ENCODE measurements around the gene DHX38. TPM values are rescaled to one million over a fixed set of nuclear protein-coding genes. Genes with fewer than 3 reads are reported as not detected.
A peak's percentile ranks its signal among the peaks of the same experiment; 100 is the strongest.

DHX38 gene
- total RNA-seq, 4 donors from 2014 or later = 31.7 to 52.7 (median 47.7) TPM

DNA sequence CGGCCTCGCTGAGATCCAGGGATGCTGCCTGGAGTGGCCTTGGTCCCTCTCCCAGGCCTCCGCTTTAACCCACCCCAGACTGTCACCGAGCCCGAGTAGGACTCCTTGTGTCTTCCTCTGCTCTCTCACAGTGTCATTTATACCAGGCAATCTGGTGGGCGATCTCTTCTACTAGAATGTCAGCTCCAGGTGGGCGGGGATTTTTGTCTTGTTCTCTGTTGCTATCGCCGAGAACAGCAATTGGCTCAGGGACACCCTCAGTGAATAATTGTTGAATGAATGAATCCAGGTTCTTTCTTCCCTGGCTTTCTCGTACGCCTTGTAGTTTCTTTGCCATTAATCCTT lies 591 bp downstream of the DHX38 start:
- peak overlapping the region; percentile 58 to 88 (median 82) for H3K4me3 ChIP-seq (replicated peaks in 1 of 3)
- no peaks in the 10 kb centered on the region for H3K27me3 ChIP-seq
- H3K36me3 ChIP-seq = peaks cover 35% of the 10 kb centered on the region in 2 donors
- no peak for DNase-seq
- peak overlapping the region; percentile 81 to 89 (median 83) for H3K27ac ChIP-seq
- no peaks in the 10 kb centered on the region for H3K9me3 ChIP-seq
- H3K4me1 ChIP-seq = peaks cover 16 to 18% of the 10 kb centered on the region in 2 donors
- intact Hi-C loops (cut with DNase I) = loop anchor here (5.0 to 10.0 kb wide), 2 partner anchors 87 to 289 kb away; partner anchors contain the start of genes AP1G1 and DHODH
- TF ChIP-seq, protein P1, sequence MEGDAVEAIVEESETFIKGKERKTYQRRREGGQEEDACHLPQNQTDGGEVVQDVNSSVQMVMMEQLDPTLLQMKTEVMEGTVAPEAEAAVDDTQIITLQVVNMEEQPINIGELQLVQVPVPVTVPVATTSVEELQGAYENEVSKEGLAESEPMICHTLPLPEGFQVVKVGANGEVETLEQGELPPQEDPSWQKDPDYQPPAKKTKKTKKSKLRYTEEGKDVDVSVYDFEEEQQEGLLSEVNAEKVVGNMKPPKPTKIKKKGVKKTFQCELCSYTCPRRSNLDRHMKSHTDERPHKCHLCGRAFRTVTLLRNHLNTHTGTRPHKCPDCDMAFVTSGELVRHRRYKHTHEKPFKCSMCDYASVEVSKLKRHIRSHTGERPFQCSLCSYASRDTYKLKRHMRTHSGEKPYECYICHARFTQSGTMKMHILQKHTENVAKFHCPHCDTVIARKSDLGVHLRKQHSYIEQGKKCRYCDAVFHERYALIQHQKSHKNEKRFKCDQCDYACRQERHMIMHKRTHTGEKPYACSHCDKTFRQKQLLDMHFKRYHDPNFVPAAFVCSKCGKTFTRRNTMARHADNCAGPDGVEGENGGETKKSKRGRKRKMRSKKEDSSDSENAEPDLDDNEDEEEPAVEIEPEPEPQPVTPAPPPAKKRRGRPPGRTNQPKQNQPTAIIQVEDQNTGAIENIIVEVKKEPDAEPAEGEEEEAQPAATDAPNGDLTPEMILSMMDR (IDR thresholded peaks at IDR 0.05) = no peak
- no peak for TF ChIP-seq POLR2A (IDR thresholded peaks at IDR 0.05)
- 1 to 2% methylated on average over 11 of the region's 11 CpGs for WGBS, 2 donors

DNA sequence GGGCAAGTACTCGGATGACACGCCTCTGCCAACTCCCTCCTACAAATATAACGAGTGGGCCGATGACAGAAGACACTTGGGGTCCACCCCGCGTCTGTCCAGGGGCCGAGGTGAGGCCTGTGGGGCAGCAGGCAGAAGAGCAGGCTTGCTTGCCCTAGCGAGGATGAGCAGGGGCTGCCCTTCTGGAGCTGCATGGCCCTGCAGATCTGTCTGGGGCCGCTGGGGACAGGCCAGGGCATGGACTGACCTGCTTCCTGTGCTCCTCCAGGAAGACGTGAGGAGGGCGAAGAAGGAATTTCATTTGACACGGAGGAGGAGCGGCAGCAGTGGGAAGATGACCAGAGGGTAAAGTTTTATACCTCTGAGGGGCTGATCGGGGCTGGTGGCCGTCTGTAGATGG lies 5.3 kb downstream of the DHX38 start:
- no peak overlapping the region for H3K27ac ChIP-seq
- peaks cover 8 to 10% of the 10 kb centered on the region in 2 donors for H3K4me1 ChIP-seq
- DNase-seq = no peak
- H3K36me3 ChIP-seq = peaks cover 75% of the 10 kb centered on the region in 2 donors
- no peaks in the 10 kb centered on the region for H3K27me3 ChIP-seq
- WGBS, 2 donors = 77 to 85% methylated on average over 11 to 12 of the region's 15 CpGs
- no peaks in the 10 kb centered on the region for H3K9me3 ChIP-seq
- TF ChIP-seq, protein P1 (IDR thresholded peaks at IDR 0.05) = no peak
- TF ChIP-seq POLR2A (IDR thresholded peaks at IDR 0.05) = no peak
- no peak overlapping the region for H3K4me3 ChIP-seq (replicated peaks in 1 of 3)
- intact Hi-C loops (cut with DNase I) = loop anchor here (10.0 kb wide), 1 partner anchor 294 kb away; the partner anchor contains the start of gene AP1G1

DNA sequence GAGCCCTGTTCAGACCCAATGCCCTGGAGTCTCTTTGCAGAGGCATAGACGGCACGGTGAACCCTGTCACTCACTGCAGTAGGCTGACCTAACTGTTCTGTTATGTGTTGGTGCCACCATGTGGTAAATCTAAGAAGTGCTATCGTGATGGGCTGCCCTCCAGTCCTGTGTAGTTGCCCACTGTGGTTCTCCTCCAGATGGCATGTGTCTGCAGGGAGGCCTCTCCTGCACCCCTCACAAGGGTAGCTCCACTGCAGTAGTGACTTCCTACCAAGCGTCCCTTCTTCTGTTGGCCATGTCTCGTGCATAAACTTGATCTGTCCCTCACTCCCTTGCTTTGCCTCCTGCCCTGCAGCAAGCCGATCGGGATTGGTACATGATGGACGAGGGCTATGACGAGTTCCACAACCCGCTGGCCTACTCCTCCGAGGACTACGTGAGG lies 5.8 kb downstream of the DHX38 start:
- intact Hi-C loops (cut with DNase I) = loop anchor here (10.0 kb wide), 1 partner anchor 295 kb away; the partner anchor contains the start of gene AP1G1
- TF ChIP-seq, protein P1 (IDR thresholded peaks at IDR 0.05) = peak in 5 of 6 experiments; percentile 5 to 48 (median 36)
- TF ChIP-seq POLR2A (IDR thresholded peaks at IDR 0.05) = no peak
- peak; percentile 12 to 28 for DNase-seq
- Histone ChIP-seq H3K36me3 (peaks cover 79 to 80% of the 10 kb centered on the region in 2 donors), H3K4me1 (peaks cover 7 to 8% of the 10 kb centered on the region in 2 donors), H3K9me3 (no peaks in the 10 kb centered on the region), H3K27me3 (no peaks in the 10 kb centered on the region), H3K4me3 (replicated peaks in 1 of 3) (no peak overlapping the region), H3K27ac (no peak overlapping the region)
- 68 to 73% methylated on average over 10 to 12 of the region's 12 CpGs for WGBS, 2 donors

DNA sequence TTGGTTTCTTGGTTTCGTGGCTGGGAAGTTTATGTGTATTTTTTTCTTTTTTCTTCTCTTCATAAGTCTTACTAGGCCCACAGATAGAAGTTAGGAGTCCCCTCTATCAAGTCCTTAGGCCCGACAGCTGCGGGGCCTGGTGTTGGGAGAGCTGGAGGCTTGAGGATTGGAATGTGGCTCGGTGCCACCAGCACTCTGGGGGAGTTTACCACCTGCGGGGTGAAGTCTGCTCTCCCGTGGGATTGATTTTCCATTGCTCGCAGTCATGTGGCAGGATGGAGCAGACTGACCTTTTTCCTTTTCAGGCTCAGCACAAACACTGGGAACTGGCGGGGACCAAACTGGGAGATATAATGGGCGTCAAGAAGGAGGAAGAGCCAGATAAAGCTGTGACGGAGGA lies 7.5 kb downstream of the DHX38 start:
- TF ChIP-seq POLR2A (IDR thresholded peaks at IDR 0.05) = no peak
- TF ChIP-seq, protein P1 (IDR thresholded peaks at IDR 0.05) = no peak
- Histone ChIP-seq H3K9me3 (no peaks in the 10 kb centered on the region), H3K4me3 (replicated peaks in 1 of 3) (no peak overlapping the region), H3K27ac (no peak overlapping the region), H3K27me3 (no peaks in the 10 kb centered on the region), H3K36me3 (peaks cover 96 to 97% of the 10 kb centered on the region in 2 donors), H3K4me1 (no peaks in the 10 kb centered on the region)
- no peak for DNase-seq
- WGBS, 2 donors = 88 to 91% methylated on average over 10 of the region's 10 CpGs
- intact Hi-C loops (cut with DNase I) = no loop called here

DNA sequence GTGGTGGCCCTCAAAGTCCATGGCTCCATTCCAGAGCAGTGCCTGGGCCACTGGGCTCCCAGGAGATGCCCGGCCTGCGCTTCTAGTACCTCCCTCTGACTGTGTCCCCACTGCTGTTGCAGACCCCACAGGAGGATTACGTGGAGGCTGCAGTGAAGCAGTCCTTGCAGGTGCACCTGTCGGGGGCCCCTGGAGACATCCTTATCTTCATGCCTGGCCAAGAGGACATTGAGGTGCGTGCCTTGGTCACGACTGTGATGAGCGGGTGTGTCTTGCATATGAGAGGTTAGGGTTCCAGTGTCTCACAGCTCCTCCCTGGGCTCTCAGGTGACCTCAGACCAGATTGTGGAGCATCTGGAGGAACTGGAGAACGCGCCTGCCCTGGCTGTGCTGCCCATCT lies 11.3 kb downstream of the DHX38 start:
- intact Hi-C loops (cut with DNase I) = no loop called here
- no peak for TF ChIP-seq POLR2A (IDR thresholded peaks at IDR 0.05)
- TF ChIP-seq, protein P1 (IDR thresholded peaks at IDR 0.05) = no peak
- H3K4me3 ChIP-seq (replicated peaks in 1 of 3) = no peak overlapping the region
- no peaks in the 10 kb centered on the region for H3K27me3 ChIP-seq
- DNase-seq = no peak
- WGBS, 2 donors = 97 to 98% methylated on average over 7 to 9 of the region's 9 CpGs
- H3K9me3 ChIP-seq = no peaks in the 10 kb centered on the region
- no peak overlapping the region for H3K27ac ChIP-seq
- H3K4me1 ChIP-seq = no peaks in the 10 kb centered on the region
- peaks cover 95 to 99% of the 10 kb centered on the region in 2 donors for H3K36me3 ChIP-seq

Data from thyroid gland (tissue), 4 donors.